NCI-H2227 treated with DMSO at 0.1 percent for 48 hours (cell line): Measurements from ENCODE around the gene HNRNPUL1.

Experiments
- DNase-seq: peaks from one replicate; lab custom pipeline; 2025; lab: John Stamatoyannopoulos, UW

HNRNPUL1 gene

GRCh38 chr19:41308450-41309179 lies 44.4 kb downstream of the HNRNPUL1 start:
- DNase-seq = peak; percentile 97

- no peak for DNase-seq
These were observed 45.2 kb downstream of the HNRNPUL1 start for GRCh38 chr19:41309180-41310032.

GRCh38 chr19:41310033-41310831 lies 46.1 kb downstream of the HNRNPUL1 start, which contains the start of gene CCDC97:
TSS of gene CCDC97 (plus strand) at chr19:41310172. CDS start at chr19:41310311, 139 bp downstream.
- DNase-seq = peak; percentile 99

GRCh38 chr19:41311072-41311471 lies 46.9 kb downstream of the HNRNPUL1 start:
- DNase-seq = no peak

- no peak for DNase-seq
These were observed 47.4 kb downstream of the HNRNPUL1 start for GRCh38 chr19:41311613-41312012.

GRCh38 chr19:41316306-41316920 lies 52.2 kb downstream of the HNRNPUL1 start:
- no peak for DNase-seq

GRCh38 chr19:41318696-41319499 lies 54.7 kb downstream of the HNRNPUL1 start:
- DNase-seq = no peak

- no peak for DNase-seq
These were observed 55.5 kb downstream of the HNRNPUL1 start for GRCh38 chr19:41319500-41320184.

- DNase-seq = no peak
These were observed 56.0 kb downstream of the HNRNPUL1 start for GRCh38 chr19:41320185-41320518.

GRCh38 chr19:41320568-41320967 lies 56.4 kb downstream of the HNRNPUL1 start:
- DNase-seq = no peak

GRCh38 chr19:41321204-41321599 lies 57.0 kb downstream of the HNRNPUL1 start:
- DNase-seq = no peak

GRCh38 chr19:41321600-41322270 lies 57.6 kb downstream of the HNRNPUL1 start:
- DNase-seq = no peak

- no peak for DNase-seq
These were observed 58.3 kb downstream of the HNRNPUL1 start for GRCh38 chr19:41322451-41322850.

GRCh38 chr19:41323023-41323422 lies 58.9 kb downstream of the HNRNPUL1 start:
- no peak for DNase-seq

GRCh38 chr19:41323430-41324125 lies 59.4 kb downstream of the HNRNPUL1 start:
- DNase-seq = no peak

GRCh38 chr19:41324231-41324702 lies 60.1 kb downstream of the HNRNPUL1 start:
- no peak for DNase-seq

- DNase-seq = no peak
These were observed 60.9 kb downstream of the HNRNPUL1 start for GRCh38 chr19:41324921-41325639.

- DNase-seq = no peak
These were observed 61.4 kb downstream of the HNRNPUL1 start for GRCh38 chr19:41325640-41325946.
